Neural cell (in vitro differentiated cells): Measurements from ENCODE around the gene DPH3.

Experiments used
- CTCF ChIP-seq: fragments of 450-650 bp; IDR thresholded peaks from 2 replicates; pipeline ENCODE4 v1.5.1; 2014; ENCODE audit warnings: antibody characterized with exemption, mild to moderate bottlenecking, moderate library complexity; ENCODE audit not compliant: poor library complexity, severe bottlenecking
- EP300 ChIP-seq: fragments of 450-650 bp; conservative IDR thresholded peaks from 2 replicates; pipeline ENCODE4 v1.6.1; 2014; ENCODE audit warnings: antibody characterized with exemption, mild to moderate bottlenecking, moderate library complexity; ENCODE audit not compliant: poor library complexity, severe bottlenecking
- EZH2 ChIP-seq: fragments of 200-600, 300-800 bp; shearing (Covaris generic), sonication (generic); IDR thresholded peaks from 2 replicates; pipeline ENCODE4 v1.6.1; 2014; ENCODE audit warnings: antibody characterized with exemption, low read length, borderline replicate concordance, mild to moderate bottlenecking; ENCODE audit not compliant: insufficient read depth, poor library complexity, severe bottlenecking
- MXI1 ChIP-seq: fragments of 450-650 bp; conservative IDR thresholded peaks from 2 replicates; pipeline ENCODE4 v1.6.1; 2014; ENCODE audit warnings: antibody characterized with exemption, mild to moderate bottlenecking; ENCODE audit not compliant: poor library complexity, severe bottlenecking
- POLR2AphosphoS5 ChIP-seq: IDR thresholded peaks from 2 replicates; pipeline ENCODE4 v1.6.1; 2012
- RAD21 ChIP-seq: fragments of 450-650 bp; conservative IDR thresholded peaks from 2 replicates; pipeline ENCODE4 v1.6.1; 2014; ENCODE audit warnings: antibody characterized with exemption, mild to moderate bottlenecking, moderate library complexity
- REST ChIP-seq: IDR thresholded peaks from 2 replicates; pipeline ENCODE4 v1.6.1; 2012; ENCODE audit warnings: borderline replicate concordance
- SMC3 ChIP-seq: fragments of 450-650 bp; conservative IDR thresholded peaks from 2 replicates; pipeline ENCODE4 v1.6.1; 2014; ENCODE audit warnings: antibody characterized with exemption, mild to moderate bottlenecking, moderate library complexity; ENCODE audit not compliant: poor library complexity
- TAF1 ChIP-seq: IDR thresholded peaks from 2 replicates; pipeline ENCODE4 v1.6.1; 2012; ENCODE audit warnings: low read depth

GRCh38 chr3:16251316-16252085, 13.2 kb downstream of the DPH3 start:
- TF ChIP-seq CTCF (no peak), EP300 (no peak), EZH2 (no peak), MXI1 (no peak), RAD21 (no peak), REST (no peak), TAF1 (no peak), POLR2AphosphoS5 (no peak), SMC3 (no peak)
